SJCRH30 (cell line): ENCODE results near the gene UBLCP1. TPM values are rescaled to one million over a fixed set of nuclear protein-coding genes. Genes with fewer than 3 reads are reported as not detected.
A peak's percentile ranks its signal among the peaks of the same experiment; 100 is the strongest.

ENCODE experiments used
- DNase-seq, 2 experiments: peaks; one replicate each; pipeline ENCODE4 v3.0.0-alpha.2; 2015 to 2020
- H3K27ac ChIP-seq: fragments of 250-450 bp; sonication (Bioruptor Pico); 2 replicates; pipeline ENCODE4 v1.5.1; 2020; ENCODE audit warnings: mild to moderate bottlenecking, moderate library complexity
- H3K27me3 ChIP-seq: fragments of 250-450 bp; sonication (Bioruptor Pico); 2 replicates; pipeline ENCODE4 v1.5.1; 2020; ENCODE audit warnings: mild to moderate bottlenecking, moderate library complexity
- H3K36me3 ChIP-seq: fragments of 250-450 bp; sonication (Bioruptor Pico); 2 replicates; pipeline ENCODE4 v1.5.1; 2020; ENCODE audit warnings: mild to moderate bottlenecking, moderate library complexity
- H3K4me1 ChIP-seq: fragments of 250-450 bp; sonication (Bioruptor Pico); 2 replicates; pipeline ENCODE4 v1.5.1; 2020; ENCODE audit warnings: mild to moderate bottlenecking, moderate library complexity
- H3K4me3 ChIP-seq: fragments of 250-450 bp; sonication (Bioruptor Pico); 2 replicates; pipeline ENCODE4 v1.5.1; 2020; ENCODE audit warnings: mild to moderate bottlenecking, moderate library complexity
- H3K9me3 ChIP-seq: fragments of 250-450 bp; sonication (Bioruptor Pico); replicated peaks from 2 replicates; pipeline ENCODE4 v1.5.1; 2020; ENCODE audit warnings: mild to moderate bottlenecking, moderate library complexity
- total RNA-seq: library from RNA; depleted of rRNA; stranded (reverse); fragments of >200 nt; shearing (Covaris generic); gene quantifications from 2 replicates; pipeline ENCODE4 v1.2.3, GENCODE V29; 2014

Gene UBLCP1
- total RNA-seq, 1 experiment from 2014 or later = 28.7 TPM

- Histone ChIP-seq H3K36me3 (no peaks in the 10 kb centered on the region), H3K27ac (no peak overlapping the region), H3K9me3 (no peaks in the 10 kb centered on the region), H3K4me3 (no peak overlapping the region), H3K4me1 (no peaks in the 10 kb centered on the region; the same call in 1 of the 2 replicates), H3K27me3 (no peaks in the 10 kb centered on the region; the same call in 1 of the 2 replicates)
- no peak for DNase-seq
Measured at GRCh38 chr5:159311063-159311462, 48.0 kb downstream of the UBLCP1 start.

GRCh38 chr5:159313197-159313596 is 50.1 kb downstream of the UBLCP1 start:
- no peak overlapping the region for H3K4me3 ChIP-seq
- DNase-seq = no peak

GRCh38 chr5:159316519-159317383 is 53.7 kb downstream of the UBLCP1 start:
- Histone ChIP-seq H3K4me1 (no peaks in the 10 kb centered on the region; the same call in 1 of the 2 replicates), H3K27ac (no peak overlapping the region), H3K27me3 (0 out of 2 replicates have a peak, but pooled peaks cover 4% of the 10 kb centered on the region), H3K4me3 (no peak overlapping the region), H3K36me3 (no peaks in the 10 kb centered on the region), H3K9me3 (no peaks in the 10 kb centered on the region)
- DNase-seq = peak; percentile 42 to 63

More at GRCh38 chr5:159313197-159313596, 50.1 kb downstream of the UBLCP1 start:
- Histone ChIP-seq H3K27ac (no peak overlapping the region), H3K36me3 (no peaks in the 10 kb centered on the region), H3K9me3 (no peaks in the 10 kb centered on the region), H3K4me1 (no peaks in the 10 kb centered on the region; the same call in 1 of the 2 replicates), H3K27me3 (peaks cover 4% of the 10 kb centered on the region; the same call in 1 of the 2 replicates)

- Histone ChIP-seq H3K4me3 (no peak overlapping the region), H3K27ac (no peak overlapping the region), H3K36me3 (no peaks in the 10 kb centered on the region), H3K27me3 (0 out of 2 replicates have a peak, but pooled peaks cover 4% of the 10 kb centered on the region), H3K4me1 (no peaks in the 10 kb centered on the region; the same call in 1 of the 2 replicates), H3K9me3 (no peaks in the 10 kb centered on the region)
- no peak for DNase-seq
Measured at GRCh38 chr5:159317849-159318248, 54.8 kb downstream of the UBLCP1 start.

GRCh38 chr5:159318448-159318847 is 55.4 kb downstream of the UBLCP1 start:
- Histone ChIP-seq H3K4me1 (no peaks in the 10 kb centered on the region; the same call in 1 of the 2 replicates), H3K27ac (no peak overlapping the region), H3K4me3 (no peak overlapping the region)

GRCh38 chr5:159319363-159319762 is 56.3 kb downstream of the UBLCP1 start:
- no peaks in the 10 kb centered on the region for H3K36me3 ChIP-seq
- H3K4me3 ChIP-seq = no peak overlapping the region
- no peaks in the 10 kb centered on the region for H3K9me3 ChIP-seq
- no peak for DNase-seq
- H3K27me3 ChIP-seq = 0 out of 2 replicates have a peak, but pooled peaks cover 4% of the 10 kb centered on the region
- H3K27ac ChIP-seq = no peak overlapping the region
- H3K4me1 ChIP-seq = no peaks in the 10 kb centered on the region; the same call in none of the 2 replicates

More at GRCh38 chr5:159318448-159318847, 55.4 kb downstream of the UBLCP1 start:
- Histone ChIP-seq H3K36me3 (no peaks in the 10 kb centered on the region), H3K9me3 (no peaks in the 10 kb centered on the region), H3K27me3 (0 out of 2 replicates have a peak, but pooled peaks cover 4% of the 10 kb centered on the region)
- no peak for DNase-seq

- Histone ChIP-seq H3K4me3 (no peak overlapping the region), H3K27ac (no peak overlapping the region), H3K36me3 (no peaks in the 10 kb centered on the region), H3K4me1 (peaks cover 2% of the 10 kb centered on the region; the same call in 1 of the 2 replicates), H3K9me3 (no peaks in the 10 kb centered on the region), H3K27me3 (0 out of 2 replicates have a peak, but pooled peaks cover 4% of the 10 kb centered on the region)
- no peak for DNase-seq
Measured at GRCh38 chr5:159319832-159320231, 56.7 kb downstream of the UBLCP1 start.

- DNase-seq = no peak
- no peaks in the 10 kb centered on the region for H3K9me3 ChIP-seq
- H3K27ac ChIP-seq = no peak overlapping the region
- H3K36me3 ChIP-seq = no peaks in the 10 kb centered on the region
- H3K4me3 ChIP-seq = no peak overlapping the region
- H3K4me1 ChIP-seq = peaks cover 6% of the 10 kb centered on the region; the same call in 1 of the 2 replicates
- 0 out of 2 replicates have a peak, but pooled peaks cover 4% of the 10 kb centered on the region for H3K27me3 ChIP-seq
Measured at GRCh38 chr5:159322180-159322579, 59.1 kb downstream of the UBLCP1 start.

GRCh38 chr5:159324102-159324755 is 61.1 kb downstream of the UBLCP1 start:
- Histone ChIP-seq H3K27ac (no peak overlapping the region), H3K36me3 (no peaks in the 10 kb centered on the region), H3K4me3 (no peak overlapping the region), H3K4me1 (peaks cover 6% of the 10 kb centered on the region; the same call in 1 of the 2 replicates), H3K27me3 (no peaks in the 10 kb centered on the region), H3K9me3 (no peaks in the 10 kb centered on the region)
- DNase-seq = peak; percentile 18 to 34

- DNase-seq = peak; percentile 10 to 42
- H3K4me3 ChIP-seq = no peak overlapping the region
- H3K27ac ChIP-seq = no peak overlapping the region
- no peaks in the 10 kb centered on the region for H3K27me3 ChIP-seq
- H3K9me3 ChIP-seq = no peaks in the 10 kb centered on the region
- peaks cover 11% of the 10 kb centered on the region; the same call in 1 of the 2 replicates for H3K4me1 ChIP-seq
- H3K36me3 ChIP-seq = no peaks in the 10 kb centered on the region
Measured at GRCh38 chr5:159324986-159325385, 61.9 kb downstream of the UBLCP1 start.

- Histone ChIP-seq H3K27me3 (no peaks in the 10 kb centered on the region), H3K4me1 (peaks cover 11% of the 10 kb centered on the region; the same call in 1 of the 2 replicates), H3K9me3 (no peaks in the 10 kb centered on the region), H3K27ac (peak within 1 kb of the TSS; percentile 39; the same call in 1 of the 2 replicates), H3K36me3 (no peaks in the 10 kb centered on the region), H3K4me3 (peak within 1 kb of the TSS; percentile 63)
- DNase-seq = peak; percentile 13 to 29
Measured at GRCh38 chr5:159330131-159330800, 67.2 kb downstream of the UBLCP1 start, which contains the start of gene IL12B. Gene IL12B (minus strand): TSS chr5:159330487. CDS start chr5:159326782, 3,705 bp downstream.

GRCh38 chr5:159331093-159331973 is 68.2 kb downstream of the UBLCP1 start:
- H3K27me3 ChIP-seq = no peaks in the 10 kb centered on the region
- peak overlapping the region; percentile 63 for H3K4me3 ChIP-seq
- H3K9me3 ChIP-seq = no peaks in the 10 kb centered on the region
- H3K4me1 ChIP-seq = peaks cover 8% of the 10 kb centered on the region; the same call in 1 of the 2 replicates
- H3K27ac ChIP-seq = peak overlapping the region; percentile 39; the same call in 1 of the 2 replicates
- H3K36me3 ChIP-seq = no peaks in the 10 kb centered on the region
- peak; percentile 66 to 77 for DNase-seq

- Histone ChIP-seq H3K9me3 (no peaks in the 10 kb centered on the region), H3K36me3 (no peaks in the 10 kb centered on the region), H3K4me1 (peaks cover 8% of the 10 kb centered on the region; the same call in 1 of the 2 replicates), H3K27ac (no peak overlapping the region), H3K27me3 (no peaks in the 10 kb centered on the region), H3K4me3 (no peak overlapping the region)
- DNase-seq = no peak
Measured at GRCh38 chr5:159332800-159333544, 69.9 kb downstream of the UBLCP1 start.
